CD1c-positive myeloid dendritic cell (primary cell): Measurements from ENCODE around the gene TMEM151A.

ENCODE experiments used
- DNase-seq: peaks from one replicate; pipeline ENCODE4 v3.0.0-alpha.2; 2016; ENCODE audit errors: extremely low spot score

TMEM151A gene

DNA sequence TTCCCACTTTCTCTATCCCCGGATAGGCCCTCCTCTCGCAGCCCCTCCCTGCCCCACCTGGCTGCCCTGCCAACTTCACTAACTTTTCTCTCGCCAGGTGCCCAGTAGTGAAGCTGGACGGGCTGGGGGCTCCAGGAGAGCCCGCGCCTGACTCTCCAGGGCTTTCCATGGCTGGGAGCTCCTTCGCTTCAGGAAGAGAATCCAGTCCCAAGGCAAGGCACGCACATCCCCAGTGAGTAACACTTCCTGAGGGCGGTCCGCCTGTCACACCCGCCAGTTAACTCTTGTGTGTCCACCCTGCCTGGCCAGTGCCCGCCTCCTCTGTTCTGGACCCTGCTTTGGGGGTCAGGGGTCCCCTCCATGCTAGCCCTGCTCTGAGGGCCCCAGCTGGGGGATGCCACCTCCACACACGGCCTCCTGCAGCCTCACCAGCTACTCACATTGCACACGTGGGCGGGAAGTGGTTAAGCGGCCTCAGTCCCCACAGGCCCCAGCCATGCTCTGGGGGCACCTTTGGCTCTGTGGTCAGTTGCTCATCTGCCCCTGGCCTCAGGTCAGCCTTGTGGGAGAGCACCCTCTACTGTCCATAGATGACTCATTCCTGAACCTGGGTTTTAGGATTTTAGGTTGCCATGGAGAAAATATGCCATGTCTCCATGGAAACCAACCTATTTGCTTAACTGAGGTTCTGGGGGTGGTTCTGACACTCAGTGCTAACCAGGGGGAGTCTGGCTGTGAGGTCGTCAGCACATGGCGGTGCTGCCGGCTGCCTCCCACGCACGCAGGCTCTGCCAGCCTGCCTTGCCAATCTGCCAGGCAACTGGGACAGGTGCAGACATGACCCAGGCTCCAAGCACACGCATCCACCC lies 44.8 kb downstream of the TMEM151A start, which contains the start of gene RIN1:
TSS of gene RIN1 (minus strand) at position 201 of the 869 bp plus-strand sequence. CDS start at position 169, 32 bp downstream.
- peak; percentile 88 for DNase-seq

- DNase-seq = no peak
These were observed 45.6 kb downstream of the TMEM151A start for GRCh38 chr11:66337103-66337899.

DNA sequence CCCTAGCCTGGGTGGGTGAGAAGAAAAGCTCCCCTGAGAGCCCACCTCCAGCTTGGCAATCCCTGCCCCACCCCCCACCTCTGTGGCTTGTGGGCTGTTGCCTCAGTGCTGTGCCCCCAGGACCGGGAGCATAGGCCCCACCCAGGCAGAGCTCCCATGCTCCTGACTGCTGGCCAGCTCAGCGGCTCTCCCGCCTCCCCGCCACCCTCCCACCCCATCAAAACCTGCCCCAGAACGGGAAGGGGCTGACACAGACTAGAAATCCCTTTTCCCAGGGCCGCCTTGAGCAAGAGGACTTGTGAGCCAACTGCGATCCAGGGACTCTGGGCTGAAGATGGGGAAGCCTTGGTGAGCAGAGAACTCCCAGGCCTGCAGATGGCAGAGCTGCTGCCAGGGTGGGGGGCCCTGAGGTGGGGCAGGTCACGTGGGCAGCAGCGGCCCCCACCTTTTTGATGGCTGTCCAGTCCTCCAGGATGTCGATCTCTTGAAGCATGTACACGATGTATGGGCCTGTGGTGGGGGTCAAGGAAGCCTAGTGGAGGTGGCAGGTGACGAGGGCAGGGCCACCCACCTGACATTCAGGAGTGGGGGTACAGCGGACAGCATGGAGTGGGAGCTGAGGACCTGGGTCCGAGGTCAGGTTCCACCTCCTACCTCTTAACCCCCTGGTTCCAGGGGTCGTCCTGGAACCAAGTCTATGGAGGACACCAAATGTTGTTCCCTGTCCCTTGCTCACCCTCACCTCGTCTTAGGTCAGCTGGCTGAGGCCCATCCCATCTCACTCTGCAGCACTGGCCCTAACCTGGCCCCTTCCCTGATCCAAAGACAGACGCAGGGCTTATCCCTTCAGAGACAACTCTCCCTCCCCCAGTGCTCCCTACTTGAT lies 46.8 kb downstream of the TMEM151A start:
- DNase-seq = no peak

- no peak for DNase-seq
These were observed 47.5 kb downstream of the TMEM151A start for GRCh38 chr11:66339162-66339675.

DNA sequence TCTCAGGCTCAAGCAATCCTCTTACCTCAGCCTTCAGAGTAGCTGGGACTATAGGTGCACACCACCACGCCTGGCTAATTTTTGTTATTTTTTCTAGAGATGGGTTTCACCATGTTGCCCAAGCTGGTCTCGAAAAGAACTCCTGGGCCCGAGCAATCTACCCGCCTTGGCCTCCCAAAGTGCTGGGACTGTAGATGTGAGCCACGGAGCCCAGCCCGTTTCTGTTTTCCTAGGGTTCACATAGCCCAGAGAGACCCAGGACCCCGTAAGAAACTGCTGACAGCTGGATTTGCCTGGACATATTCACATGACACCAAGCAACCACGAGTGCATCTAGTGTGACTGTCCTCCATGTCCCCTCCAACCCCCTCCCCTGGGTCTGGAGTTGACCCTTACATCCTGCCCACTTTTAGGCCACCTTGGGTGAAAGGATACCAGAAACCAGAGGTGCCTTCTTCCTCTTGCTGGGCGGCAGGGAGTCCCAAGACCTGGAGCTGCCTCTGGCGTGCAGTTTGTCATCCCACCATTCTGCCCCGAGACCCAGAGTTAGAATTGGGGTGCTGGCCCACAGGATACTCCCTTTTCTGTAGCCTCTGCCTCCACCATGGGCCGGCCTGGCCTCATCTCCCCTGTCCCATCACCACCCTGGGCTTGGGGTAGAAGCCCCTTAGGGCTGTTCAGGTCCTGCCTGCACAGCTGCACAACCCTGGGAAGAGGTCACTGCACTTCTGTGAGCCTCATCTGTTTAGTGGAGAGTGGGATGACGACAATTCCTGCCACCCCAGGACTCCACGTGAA lies 48.2 kb downstream of the TMEM151A start:
- DNase-seq = no peak

GRCh38 chr11:66340596-66341501 lies 49.2 kb downstream of the TMEM151A start:
- no peak for DNase-seq

GRCh38 chr11:66341502-66342126 lies 49.9 kb downstream of the TMEM151A start:
- DNase-seq = no peak

- no peak for DNase-seq
These were observed 51.5 kb downstream of the TMEM151A start for GRCh38 chr11:66343176-66343575.

DNA sequence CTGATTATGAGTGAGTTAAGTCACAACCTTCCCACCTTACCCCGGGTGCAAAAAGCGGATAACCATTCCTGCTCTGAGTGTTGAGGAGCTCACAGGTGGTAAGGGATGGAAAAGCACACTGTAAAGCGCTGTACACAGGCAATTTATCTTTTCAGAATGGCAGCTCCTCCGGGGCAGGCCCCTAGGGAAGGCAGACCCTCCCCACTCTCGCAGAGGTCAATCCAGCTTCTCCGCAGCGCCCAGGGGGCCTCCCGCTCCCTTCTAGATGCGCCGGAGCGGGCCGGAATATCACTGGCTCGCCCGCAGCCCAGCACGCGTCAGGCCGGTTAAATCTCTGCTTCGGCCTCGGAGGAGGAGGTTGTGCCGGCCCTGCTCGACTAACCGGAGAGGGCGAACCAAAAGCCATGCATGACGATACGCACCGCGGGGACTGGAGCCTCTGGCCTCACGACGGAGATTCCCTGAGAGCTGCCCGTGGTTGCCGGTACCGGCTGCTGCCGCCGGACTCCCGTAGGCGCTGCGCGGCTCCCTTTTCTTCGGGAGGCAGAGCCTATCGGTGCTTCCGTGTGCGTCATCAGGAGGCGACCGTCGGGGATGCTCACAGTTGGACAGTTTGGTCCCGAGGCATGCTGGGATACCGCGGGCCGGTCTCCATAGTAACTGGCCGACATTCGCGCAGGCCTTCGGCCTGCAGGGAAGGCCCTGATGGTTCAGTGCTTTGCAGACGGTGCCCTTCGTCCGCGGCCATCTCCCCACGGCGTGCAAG lies 53.0 kb downstream of the TMEM151A start, which contains the start of gene BRMS1:
TSS of gene BRMS1 (minus strand) at position 555 of the 766 bp plus-strand sequence. CDS start 2,870 bp downstream, outside the sequence.
- peak; percentile 98 for DNase-seq

DNA sequence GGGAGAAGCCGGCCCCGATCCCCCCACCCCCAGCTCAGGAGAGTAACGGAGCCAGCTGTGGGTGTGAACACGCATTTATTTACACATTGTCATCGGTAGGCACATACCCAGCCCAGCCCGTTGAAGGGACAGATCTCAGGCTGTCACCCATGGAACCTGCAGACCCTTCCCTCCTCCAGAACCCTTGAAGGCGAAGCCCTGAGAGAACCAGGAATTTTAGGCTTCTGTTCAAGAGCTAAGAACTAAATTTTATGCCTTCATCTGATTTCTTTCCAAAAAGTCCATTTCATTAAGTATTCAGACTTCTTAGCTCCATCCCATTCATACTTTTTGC lies 53.6 kb downstream of the TMEM151A start:
- no peak for DNase-seq
